ENCODE results near the gene PPP2R5A.

Gene PPP2R5A

GRCh38 chr1:212341090-212341489, 55.9 kb downstream of the PPP2R5A start:
- H3K4me3 ChIP-seq (ENCODE audit: low read length) = no peak overlapping the region
- no peak for TF ChIP-seq ZNF274 (IDR thresholded peaks at IDR 0.05; ENCODE audit: low read depth, low read length)

- no peak for TF ChIP-seq ZNF274 (IDR thresholded peaks at IDR 0.05; ENCODE audit: low read depth, low read length)
- H3K4me3 ChIP-seq (ENCODE audit: low read length) = no peak overlapping the region
Measured at GRCh38 chr1:212344905-212345304, 59.7 kb downstream of the PPP2R5A start.

GRCh38 chr1:212346601-212347000, 61.4 kb downstream of the PPP2R5A start:
- no peak overlapping the region for H3K4me3 ChIP-seq (ENCODE audit: low read length)
- no peak for TF ChIP-seq ZNF274 (IDR thresholded peaks at IDR 0.05; ENCODE audit: low read depth, low read length)

GRCh38 chr1:212351588-212352362, 66.6 kb downstream of the PPP2R5A start:
- no peak for TF ChIP-seq ZNF274 (IDR thresholded peaks at IDR 0.05; ENCODE audit: low read depth, low read length)
- H3K4me3 ChIP-seq (ENCODE audit: low read length) = no peak overlapping the region

- no peak overlapping the region for H3K4me3 ChIP-seq (ENCODE audit: low read length)
- TF ChIP-seq ZNF274 (IDR thresholded peaks at IDR 0.05; ENCODE audit: low read depth, low read length) = no peak
Measured at GRCh38 chr1:212353181-212353580, 68.0 kb downstream of the PPP2R5A start.

- H3K4me3 ChIP-seq (ENCODE audit: low read length) = no peak overlapping the region
- TF ChIP-seq ZNF274 (IDR thresholded peaks at IDR 0.05; ENCODE audit: low read depth, low read length) = no peak
Measured at GRCh38 chr1:212354464-212354863, 69.3 kb downstream of the PPP2R5A start.

GRCh38 chr1:212355230-212355969, 70.2 kb downstream of the PPP2R5A start:
- no peak for TF ChIP-seq ZNF274 (IDR thresholded peaks at IDR 0.05; ENCODE audit: low read depth, low read length)
- H3K4me3 ChIP-seq (ENCODE audit: low read length) = no peak overlapping the region

- no peak for TF ChIP-seq ZNF274 (IDR thresholded peaks at IDR 0.05; ENCODE audit: low read depth, low read length)
- no peak overlapping the region for H3K4me3 ChIP-seq (ENCODE audit: low read length)
Measured at GRCh38 chr1:212359794-212360479, 74.7 kb downstream of the PPP2R5A start.

- H3K4me3 ChIP-seq (ENCODE audit: low read length) = no peak overlapping the region
- TF ChIP-seq ZNF274 (IDR thresholded peaks at IDR 0.05; ENCODE audit: low read depth, low read length) = no peak
Measured at GRCh38 chr1:212364985-212365384, 79.8 kb downstream of the PPP2R5A start.

- no peak overlapping the region for H3K4me3 ChIP-seq (ENCODE audit: low read length)
- TF ChIP-seq ZNF274 (IDR thresholded peaks at IDR 0.05; ENCODE audit: low read depth, low read length) = no peak
Measured at GRCh38 chr1:212366901-212367300, 81.7 kb downstream of the PPP2R5A start.

- no peak for TF ChIP-seq ZNF274 (IDR thresholded peaks at IDR 0.05; ENCODE audit: low read depth, low read length)
- H3K4me3 ChIP-seq (ENCODE audit: low read length) = no peak overlapping the region
Measured at GRCh38 chr1:212367474-212368072, 82.4 kb downstream of the PPP2R5A start.

GRCh38 chr1:212368073-212368484, 82.9 kb downstream of the PPP2R5A start:
- no peak for TF ChIP-seq ZNF274 (IDR thresholded peaks at IDR 0.05; ENCODE audit: low read depth, low read length)
- no peak overlapping the region for H3K4me3 ChIP-seq (ENCODE audit: low read length)

GRCh38 chr1:212375986-212376385, 90.8 kb downstream of the PPP2R5A start:
- no peak for TF ChIP-seq ZNF274 (IDR thresholded peaks at IDR 0.05; ENCODE audit: low read depth, low read length)
- no peak overlapping the region for H3K4me3 ChIP-seq (ENCODE audit: low read length)

GRCh38 chr1:212377644-212378043, 92.4 kb downstream of the PPP2R5A start:
- TF ChIP-seq ZNF274 (IDR thresholded peaks at IDR 0.05; ENCODE audit: low read depth, low read length) = no peak
- H3K4me3 ChIP-seq (ENCODE audit: low read length) = no peak overlapping the region
